ENCODE data around the gene SIGLEC7.

DNA sequence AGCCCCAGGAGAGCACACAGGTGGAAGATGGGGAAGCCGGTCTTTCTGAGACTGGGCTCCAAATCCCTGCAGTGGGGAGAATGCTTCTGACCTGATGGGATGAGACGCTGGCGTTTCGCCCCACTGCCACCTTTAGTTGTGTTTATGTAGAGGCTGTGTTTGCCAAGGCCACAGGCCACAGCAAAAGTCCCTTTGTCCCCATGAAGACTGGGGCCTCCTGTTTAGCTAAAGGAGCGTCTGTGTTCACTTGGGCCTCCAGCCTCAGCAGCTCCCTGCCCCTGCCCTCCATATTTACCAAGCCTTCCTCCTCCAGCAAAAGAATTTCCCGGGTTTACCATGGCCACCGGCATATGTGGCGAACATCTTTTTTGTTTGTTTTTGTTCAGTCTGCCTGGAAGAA lies 49.0 kb upstream of the SIGLEC7 start:
- TF ChIP-seq, protein P1, sequence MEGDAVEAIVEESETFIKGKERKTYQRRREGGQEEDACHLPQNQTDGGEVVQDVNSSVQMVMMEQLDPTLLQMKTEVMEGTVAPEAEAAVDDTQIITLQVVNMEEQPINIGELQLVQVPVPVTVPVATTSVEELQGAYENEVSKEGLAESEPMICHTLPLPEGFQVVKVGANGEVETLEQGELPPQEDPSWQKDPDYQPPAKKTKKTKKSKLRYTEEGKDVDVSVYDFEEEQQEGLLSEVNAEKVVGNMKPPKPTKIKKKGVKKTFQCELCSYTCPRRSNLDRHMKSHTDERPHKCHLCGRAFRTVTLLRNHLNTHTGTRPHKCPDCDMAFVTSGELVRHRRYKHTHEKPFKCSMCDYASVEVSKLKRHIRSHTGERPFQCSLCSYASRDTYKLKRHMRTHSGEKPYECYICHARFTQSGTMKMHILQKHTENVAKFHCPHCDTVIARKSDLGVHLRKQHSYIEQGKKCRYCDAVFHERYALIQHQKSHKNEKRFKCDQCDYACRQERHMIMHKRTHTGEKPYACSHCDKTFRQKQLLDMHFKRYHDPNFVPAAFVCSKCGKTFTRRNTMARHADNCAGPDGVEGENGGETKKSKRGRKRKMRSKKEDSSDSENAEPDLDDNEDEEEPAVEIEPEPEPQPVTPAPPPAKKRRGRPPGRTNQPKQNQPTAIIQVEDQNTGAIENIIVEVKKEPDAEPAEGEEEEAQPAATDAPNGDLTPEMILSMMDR (IDR thresholded peaks at IDR 0.05; ENCODE audit: poor library complexity, severe bottlenecking) = no peak
- TF ChIP-seq EP300 (conservative IDR thresholded peaks at IDR 0.05; ENCODE audit: poor library complexity, severe bottlenecking) (no peak), POLR2AphosphoS5 (IDR thresholded peaks at IDR 0.05) (no peak), TAF1 (IDR thresholded peaks at IDR 0.05; ENCODE audit: low read depth) (no peak), SMC3 (conservative IDR thresholded peaks at IDR 0.05; ENCODE audit: poor library complexity) (no peak)
- TF ChIP-seq, protein P2, sequence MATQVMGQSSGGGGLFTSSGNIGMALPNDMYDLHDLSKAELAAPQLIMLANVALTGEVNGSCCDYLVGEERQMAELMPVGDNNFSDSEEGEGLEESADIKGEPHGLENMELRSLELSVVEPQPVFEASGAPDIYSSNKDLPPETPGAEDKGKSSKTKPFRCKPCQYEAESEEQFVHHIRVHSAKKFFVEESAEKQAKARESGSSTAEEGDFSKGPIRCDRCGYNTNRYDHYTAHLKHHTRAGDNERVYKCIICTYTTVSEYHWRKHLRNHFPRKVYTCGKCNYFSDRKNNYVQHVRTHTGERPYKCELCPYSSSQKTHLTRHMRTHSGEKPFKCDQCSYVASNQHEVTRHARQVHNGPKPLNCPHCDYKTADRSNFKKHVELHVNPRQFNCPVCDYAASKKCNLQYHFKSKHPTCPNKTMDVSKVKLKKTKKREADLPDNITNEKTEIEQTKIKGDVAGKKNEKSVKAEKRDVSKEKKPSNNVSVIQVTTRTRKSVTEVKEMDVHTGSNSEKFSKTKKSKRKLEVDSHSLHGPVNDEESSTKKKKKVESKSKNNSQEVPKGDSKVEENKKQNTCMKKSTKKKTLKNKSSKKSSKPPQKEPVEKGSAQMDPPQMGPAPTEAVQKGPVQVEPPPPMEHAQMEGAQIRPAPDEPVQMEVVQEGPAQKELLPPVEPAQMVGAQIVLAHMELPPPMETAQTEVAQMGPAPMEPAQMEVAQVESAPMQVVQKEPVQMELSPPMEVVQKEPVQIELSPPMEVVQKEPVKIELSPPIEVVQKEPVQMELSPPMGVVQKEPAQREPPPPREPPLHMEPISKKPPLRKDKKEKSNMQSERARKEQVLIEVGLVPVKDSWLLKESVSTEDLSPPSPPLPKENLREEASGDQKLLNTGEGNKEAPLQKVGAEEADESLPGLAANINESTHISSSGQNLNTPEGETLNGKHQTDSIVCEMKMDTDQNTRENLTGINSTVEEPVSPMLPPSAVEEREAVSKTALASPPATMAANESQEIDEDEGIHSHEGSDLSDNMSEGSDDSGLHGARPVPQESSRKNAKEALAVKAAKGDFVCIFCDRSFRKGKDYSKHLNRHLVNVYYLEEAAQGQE (IDR thresholded peaks at IDR 0.05; ENCODE audit: borderline replicate concordance) = no peak

Measured in neural cell (in vitro differentiated cells).